H1 (cell line): ENCODE data around the gene LRRC72. TPM values are rescaled to one million over a fixed set of nuclear protein-coding genes. Genes with fewer than 3 reads are reported as not detected.

Experiments used
- polyA plus RNA-seq, 7 experiments: library from polyadenylated mRNA; depleted of rRNA in 3 of 7; stranded (reverse) in 5 of 7; unstranded in 2 of 7; fragments of >200 nt in 5 of 7; fragments of 200-250 nt in 2 of 7; gene quantifications; 1 replicate in 5 of 7; 2 replicates in 1 of 7; 4 replicates in 1 of 7; pipeline versions ENCODE4 v1.2.1 to v1.2.3, GENCODE V29; 2011 to 2013; ENCODE audit warnings: missing spikeins in 2 of 7, mixed read lengths in 2 of 7
- total RNA-seq: library from RNA; stranded (reverse); fragmentation: NEBNext Ultra II Directional; extraction: Animal tissue kit (Norgen Biotek cat#: 25700); gene quantifications from 2 replicates; pipeline ENCODE4 v1.2.1, GENCODE V29; 2021
- TF ChIP-seq, protein P1 (sequence below): fragments of 300-600 bp; sonication (generic); IDR thresholded peaks from 2 replicates; pipeline ENCODE4 v1.7.1; 2012; ENCODE audit warnings: low read length, moderate library complexity, mild to moderate bottlenecking, inconsistent platforms; ENCODE audit not compliant: insufficient replicate concordance

Gene LRRC72
- total and polyA plus RNA-seq, 2 of the 8 experiments (the other 6 are each of a cell fraction or from before 2014, with no cell fraction given) = not detected

DNA sequence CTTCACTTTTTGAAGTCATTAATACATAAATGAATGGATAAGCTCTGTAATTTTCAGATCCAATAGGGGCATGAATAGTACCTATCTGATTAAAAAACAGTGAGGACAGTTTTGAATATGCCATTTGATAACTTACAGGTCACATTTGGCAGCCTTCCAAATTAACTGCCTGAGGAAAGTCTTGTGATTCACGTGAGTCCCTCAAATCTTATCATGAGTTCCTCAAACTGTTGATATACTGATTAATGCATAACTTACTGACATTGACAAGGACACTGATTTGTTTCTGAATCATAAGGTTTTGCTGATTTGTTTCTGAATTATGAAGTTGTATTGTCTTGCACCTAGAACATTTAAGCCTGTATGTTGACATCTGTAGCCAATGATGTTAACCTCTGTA lies 63.8 kb downstream of the LRRC72 start (continued):
- TF ChIP-seq, protein P1, sequence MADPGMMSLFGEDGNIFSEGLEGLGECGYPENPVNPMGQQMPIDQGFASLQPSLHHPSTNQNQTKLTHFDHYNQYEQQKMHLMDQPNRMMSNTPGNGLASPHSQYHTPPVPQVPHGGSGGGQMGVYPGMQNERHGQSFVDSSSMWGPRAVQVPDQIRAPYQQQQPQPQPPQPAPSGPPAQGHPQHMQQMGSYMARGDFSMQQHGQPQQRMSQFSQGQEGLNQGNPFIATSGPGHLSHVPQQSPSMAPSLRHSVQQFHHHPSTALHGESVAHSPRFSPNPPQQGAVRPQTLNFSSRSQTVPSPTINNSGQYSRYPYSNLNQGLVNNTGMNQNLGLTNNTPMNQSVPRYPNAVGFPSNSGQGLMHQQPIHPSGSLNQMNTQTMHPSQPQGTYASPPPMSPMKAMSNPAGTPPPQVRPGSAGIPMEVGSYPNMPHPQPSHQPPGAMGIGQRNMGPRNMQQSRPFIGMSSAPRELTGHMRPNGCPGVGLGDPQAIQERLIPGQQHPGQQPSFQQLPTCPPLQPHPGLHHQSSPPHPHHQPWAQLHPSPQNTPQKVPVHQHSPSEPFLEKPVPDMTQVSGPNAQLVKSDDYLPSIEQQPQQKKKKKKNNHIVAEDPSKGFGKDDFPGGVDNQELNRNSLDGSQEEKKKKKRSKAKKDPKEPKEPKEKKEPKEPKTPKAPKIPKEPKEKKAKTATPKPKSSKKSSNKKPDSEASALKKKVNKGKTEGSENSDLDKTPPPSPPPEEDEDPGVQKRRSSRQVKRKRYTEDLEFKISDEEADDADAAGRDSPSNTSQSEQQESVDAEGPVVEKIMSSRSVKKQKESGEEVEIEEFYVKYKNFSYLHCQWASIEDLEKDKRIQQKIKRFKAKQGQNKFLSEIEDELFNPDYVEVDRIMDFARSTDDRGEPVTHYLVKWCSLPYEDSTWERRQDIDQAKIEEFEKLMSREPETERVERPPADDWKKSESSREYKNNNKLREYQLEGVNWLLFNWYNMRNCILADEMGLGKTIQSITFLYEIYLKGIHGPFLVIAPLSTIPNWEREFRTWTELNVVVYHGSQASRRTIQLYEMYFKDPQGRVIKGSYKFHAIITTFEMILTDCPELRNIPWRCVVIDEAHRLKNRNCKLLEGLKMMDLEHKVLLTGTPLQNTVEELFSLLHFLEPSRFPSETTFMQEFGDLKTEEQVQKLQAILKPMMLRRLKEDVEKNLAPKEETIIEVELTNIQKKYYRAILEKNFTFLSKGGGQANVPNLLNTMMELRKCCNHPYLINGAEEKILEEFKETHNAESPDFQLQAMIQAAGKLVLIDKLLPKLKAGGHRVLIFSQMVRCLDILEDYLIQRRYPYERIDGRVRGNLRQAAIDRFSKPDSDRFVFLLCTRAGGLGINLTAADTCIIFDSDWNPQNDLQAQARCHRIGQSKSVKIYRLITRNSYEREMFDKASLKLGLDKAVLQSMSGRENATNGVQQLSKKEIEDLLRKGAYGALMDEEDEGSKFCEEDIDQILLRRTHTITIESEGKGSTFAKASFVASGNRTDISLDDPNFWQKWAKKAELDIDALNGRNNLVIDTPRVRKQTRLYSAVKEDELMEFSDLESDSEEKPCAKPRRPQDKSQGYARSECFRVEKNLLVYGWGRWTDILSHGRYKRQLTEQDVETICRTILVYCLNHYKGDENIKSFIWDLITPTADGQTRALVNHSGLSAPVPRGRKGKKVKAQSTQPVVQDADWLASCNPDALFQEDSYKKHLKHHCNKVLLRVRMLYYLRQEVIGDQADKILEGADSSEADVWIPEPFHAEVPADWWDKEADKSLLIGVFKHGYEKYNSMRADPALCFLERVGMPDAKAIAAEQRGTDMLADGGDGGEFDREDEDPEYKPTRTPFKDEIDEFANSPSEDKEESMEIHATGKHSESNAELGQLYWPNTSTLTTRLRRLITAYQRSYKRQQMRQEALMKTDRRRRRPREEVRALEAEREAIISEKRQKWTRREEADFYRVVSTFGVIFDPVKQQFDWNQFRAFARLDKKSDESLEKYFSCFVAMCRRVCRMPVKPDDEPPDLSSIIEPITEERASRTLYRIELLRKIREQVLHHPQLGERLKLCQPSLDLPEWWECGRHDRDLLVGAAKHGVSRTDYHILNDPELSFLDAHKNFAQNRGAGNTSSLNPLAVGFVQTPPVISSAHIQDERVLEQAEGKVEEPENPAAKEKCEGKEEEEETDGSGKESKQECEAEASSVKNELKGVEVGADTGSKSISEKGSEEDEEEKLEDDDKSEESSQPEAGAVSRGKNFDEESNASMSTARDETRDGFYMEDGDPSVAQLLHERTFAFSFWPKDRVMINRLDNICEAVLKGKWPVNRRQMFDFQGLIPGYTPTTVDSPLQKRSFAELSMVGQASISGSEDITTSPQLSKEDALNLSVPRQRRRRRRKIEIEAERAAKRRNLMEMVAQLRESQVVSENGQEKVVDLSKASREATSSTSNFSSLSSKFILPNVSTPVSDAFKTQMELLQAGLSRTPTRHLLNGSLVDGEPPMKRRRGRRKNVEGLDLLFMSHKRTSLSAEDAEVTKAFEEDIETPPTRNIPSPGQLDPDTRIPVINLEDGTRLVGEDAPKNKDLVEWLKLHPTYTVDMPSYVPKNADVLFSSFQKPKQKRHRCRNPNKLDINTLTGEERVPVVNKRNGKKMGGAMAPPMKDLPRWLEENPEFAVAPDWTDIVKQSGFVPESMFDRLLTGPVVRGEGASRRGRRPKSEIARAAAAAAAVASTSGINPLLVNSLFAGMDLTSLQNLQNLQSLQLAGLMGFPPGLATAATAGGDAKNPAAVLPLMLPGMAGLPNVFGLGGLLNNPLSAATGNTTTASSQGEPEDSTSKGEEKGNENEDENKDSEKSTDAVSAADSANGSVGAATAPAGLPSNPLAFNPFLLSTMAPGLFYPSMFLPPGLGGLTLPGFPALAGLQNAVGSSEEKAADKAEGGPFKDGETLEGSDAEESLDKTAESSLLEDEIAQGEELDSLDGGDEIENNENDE = no peak
